PC-9 (cell line): ENCODE measurements around the gene SLC2A9. TPM values are rescaled to one million over a fixed set of nuclear protein-coding genes. Genes with fewer than 3 reads are reported as not detected.

Experiments
- BruUV-seq: library from RNA; stranded (reverse); fragments of 400-500 nt; replicated peaks from 2 replicates; lab custom pipeline; 2021; lab: Mats Ljungman, UMichigan
- CTCF ChIA-PET: fragments of 300-600 bp; sonication (Branson Sonifier 250); formaldehyde crosslinking; loops from one replicate; lab custom pipeline; 2022; ENCODE audit warnings: antibody characterized with exemption; lab: Charles Lee
- POLR2A ChIA-PET: fragments of 300-600 bp; sonication (Branson Sonifier 250); formaldehyde crosslinking; loops from one replicate; lab custom pipeline; 2022; ENCODE audit warnings: antibody characterized with exemption; ENCODE audit not compliant: unreplicated experiment; lab: Charles Lee
- DNase-seq, 2 experiments: peaks; one replicate each; pipeline versions ENCODE4 v3.0.0 to v3.0.0-alpha.2; 2015 to 2022; ENCODE audit warnings: mixed read lengths in 1 of 2
- H2AFZ ChIP-seq: fragments of 200-600 bp; sonication (generic); 2 replicates; pipeline ENCODE4 v1.8.1; 2017; ENCODE audit warnings: antibody characterized with exemption
- H3F3A ChIP-seq: fragments of 200-600 bp; sonication (generic); 2 replicates; pipeline ENCODE4 v1.8.1; 2017; ENCODE audit warnings: antibody characterized with exemption, mild to moderate bottlenecking, low read depth; ENCODE audit not compliant: insufficient read depth
- H3K27ac ChIP-seq: fragments of 200-600 bp; sonication (generic); 2 replicates; pipeline ENCODE4 v1.6.1; 2016; ENCODE audit warnings: mixed run types
- H3K27me3 ChIP-seq: fragments of 200-600 bp; sonication (generic); 2 replicates; pipeline ENCODE4 v1.6.1; 2016; ENCODE audit warnings: low read depth, mixed run types; ENCODE audit not compliant: insufficient read depth
- H3K36me3 ChIP-seq: fragments of 200-600 bp; sonication (generic); 2 replicates; pipeline ENCODE4 v1.6.1; 2016; ENCODE audit warnings: low read depth, mixed run types
- H3K4me1 ChIP-seq: fragments of 200-600 bp; sonication (generic); replicated peaks from 2 replicates; pipeline ENCODE4 v1.6.1; 2016; ENCODE audit warnings: mixed run types; ENCODE audit not compliant: insufficient read depth
- H3K4me2 ChIP-seq: fragments of 200-600 bp; sonication (generic); 2 replicates; pipeline ENCODE4 v1.6.1; 2017; ENCODE audit warnings: mixed run types
- H3K4me3 ChIP-seq: fragments of 200-600 bp; sonication (generic); 2 replicates; pipeline ENCODE4 v1.6.1; 2016; ENCODE audit warnings: mixed run types
- H3K79me2 ChIP-seq: fragments of 200-600 bp; sonication (generic); 2 replicates; pipeline ENCODE4 v1.6.1; 2017; ENCODE audit warnings: low read depth, mixed run types
- H3K9me2 ChIP-seq: fragments of 200-600 bp; sonication (generic); 2 replicates; pipeline ENCODE4 v1.8.1; 2017; ENCODE audit warnings: mild to moderate bottlenecking; ENCODE audit not compliant: insufficient read depth
- H3K9me3 ChIP-seq: fragments of 200-600 bp; sonication (generic); 2 replicates; pipeline ENCODE4 v1.8.1; 2016; ENCODE audit warnings: low read depth; ENCODE audit not compliant: insufficient read depth
- H4K20me1 ChIP-seq: fragments of 200-600 bp; sonication (generic); 2 replicates; pipeline ENCODE4 v1.8.1; 2017; ENCODE audit not compliant: insufficient read depth
- CTCF ChIP-seq: fragments of 200-600 bp; sonication (generic); conservative IDR thresholded peaks from 2 replicates; pipeline ENCODE4 v1.6.1; 2017; ENCODE audit warnings: mixed run types, antibody characterized with exemption, mild to moderate bottlenecking, moderate library complexity
- EZH2 ChIP-seq: fragments of 200-600 bp; sonication (generic); IDR thresholded peaks from 2 replicates; pipeline ENCODE4 v1.8.0; 2017; ENCODE audit warnings: antibody characterized with exemption, low read depth
- intact Hi-C: fragments of 100-400 bp; cut with micrococcal nuclease; formaldehyde crosslinking; loops from one replicate; pipeline ENCODE4 v1.10.0; 2022; ENCODE audit not compliant: unreplicated experiment
- total RNA-seq: library from RNA; stranded (reverse); gene quantifications from 2 replicates; pipeline ENCODE4 v1.2.3, GENCODE V29; 2021

The SLC2A9 gene
- total RNA-seq, 1 experiment from 2014 or later, result 0.28 TPM

DNA sequence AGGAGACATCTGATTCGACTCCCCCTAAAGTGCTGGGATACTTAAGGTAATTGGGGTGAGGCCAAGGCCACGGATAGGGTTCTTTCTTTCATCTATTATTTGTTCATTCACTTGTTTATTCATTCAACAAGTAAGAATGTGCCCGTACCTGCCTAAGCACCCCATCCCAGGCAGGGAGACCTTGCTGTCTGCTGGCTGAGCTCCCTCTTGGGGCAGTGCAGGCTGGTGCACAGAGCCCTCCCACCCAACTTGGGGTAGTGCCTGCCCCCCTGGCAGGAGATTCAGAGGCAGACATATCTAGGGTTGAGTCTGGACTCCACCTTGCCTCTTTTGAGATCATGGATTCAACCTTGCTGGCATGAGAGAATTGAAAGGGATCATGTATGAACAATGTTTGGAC, 144.2 kb downstream of the SLC2A9 start:
- no peaks in the 10 kb centered on the region for H3K36me3 ChIP-seq
- intact Hi-C loops, result no loop called here
- ChIA-PET CTCF (no interaction called here), POLR2A (interaction anchor here (0.6 kb wide), 1 partner anchor 76 kb away, joined by 3 read pairs; no protein-coding TSS in a partner anchor)
- TF ChIP-seq CTCF (no peak), EZH2 (no peak)
- DNase-seq, result no peak
- no TSS peak for BruUV-seq
- no peak overlapping the region for H3K4me2 ChIP-seq
- no peaks in the 10 kb centered on the region for H3K9me2 ChIP-seq
- no peaks in the 10 kb centered on the region for H3K4me1 ChIP-seq
- no peaks in the 10 kb centered on the region for H3K79me2 ChIP-seq
- H2AFZ ChIP-seq, result no peak overlapping the region
- H3K27ac ChIP-seq, result no peak overlapping the region
- H3K4me3 ChIP-seq, result no peak overlapping the region
- H3K27me3 ChIP-seq, result peaks cover 9% of the 10 kb centered on the region; the same call in 1 of the 2 replicates
- no peaks in the 10 kb centered on the region for H3F3A ChIP-seq
- H3K9me3 ChIP-seq, result no peaks in the 10 kb centered on the region
- no peaks in the 10 kb centered on the region for H4K20me1 ChIP-seq

DNA sequence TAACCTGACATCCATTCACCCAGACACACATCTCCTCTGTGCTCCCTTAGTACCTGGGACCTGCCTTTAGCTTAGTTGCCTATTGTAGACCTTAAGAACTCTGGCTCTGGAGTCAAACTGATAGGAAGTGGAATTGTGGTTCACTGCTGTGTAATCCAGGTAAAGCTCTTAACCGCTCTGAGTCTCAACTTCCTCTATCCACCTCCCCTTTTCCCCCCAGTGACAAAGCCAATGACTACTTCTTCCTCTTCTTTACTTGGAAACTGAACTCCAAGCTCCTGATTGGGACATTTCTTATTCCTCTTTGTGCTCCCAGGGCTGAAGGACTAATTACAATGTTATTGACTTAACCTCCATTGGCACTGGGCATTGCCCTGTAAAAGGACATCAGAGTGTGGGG, 145.8 kb downstream of the SLC2A9 start:
- H3K4me3 ChIP-seq, result no peak overlapping the region
- peaks cover 12% of the 10 kb centered on the region; the same call in 1 of the 2 replicates for H3K27me3 ChIP-seq
- H3K27ac ChIP-seq, result no peak overlapping the region
- DNase-seq, result no peak
- no TSS peak for BruUV-seq
- no peaks in the 10 kb centered on the region for H3K4me1 ChIP-seq
- H2AFZ ChIP-seq, result no peak overlapping the region
- H3K9me3 ChIP-seq, result no peaks in the 10 kb centered on the region
- intact Hi-C loops, result no loop called here
- ChIA-PET POLR2A (no interaction called here), CTCF (no interaction called here)
- H3K79me2 ChIP-seq, result no peaks in the 10 kb centered on the region
- no peaks in the 10 kb centered on the region for H3K36me3 ChIP-seq
- H4K20me1 ChIP-seq, result no peaks in the 10 kb centered on the region
- H3K4me2 ChIP-seq, result no peak overlapping the region
- no peaks in the 10 kb centered on the region for H3K9me2 ChIP-seq
- no peak for TF ChIP-seq CTCF
- no peak for TF ChIP-seq EZH2
- H3F3A ChIP-seq, result no peaks in the 10 kb centered on the region

DNA sequence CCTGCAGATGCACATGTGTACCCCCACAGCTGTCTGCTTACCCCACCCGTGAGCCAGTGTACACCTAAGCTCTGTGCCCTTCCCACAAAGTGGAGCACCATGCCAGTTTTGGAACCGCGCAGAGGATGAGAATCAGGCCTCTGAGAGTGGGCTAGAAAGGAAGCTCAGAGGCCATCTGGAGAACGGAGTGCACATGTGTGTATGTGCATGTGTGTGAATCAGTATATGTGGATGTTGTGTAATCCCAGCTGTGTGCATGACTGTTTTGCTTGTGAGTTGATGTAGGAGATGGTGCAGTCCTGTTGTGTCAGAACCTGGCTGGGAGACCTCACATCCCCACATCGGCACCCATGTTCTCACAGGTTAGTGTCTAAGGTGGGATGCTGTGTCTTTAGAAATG, 146.9 kb downstream of the SLC2A9 start:
- ChIA-PET POLR2A (no interaction called here), CTCF (no interaction called here)
- no peak overlapping the region for H3K4me2 ChIP-seq
- intact Hi-C loops, result no loop called here
- peaks cover 23% of the 10 kb centered on the region; the same call in 1 of the 2 replicates for H3K27me3 ChIP-seq
- no peak for DNase-seq
- no peaks in the 10 kb centered on the region for H3K36me3 ChIP-seq
- TF ChIP-seq EZH2 (no peak), CTCF (no peak)
- no peak overlapping the region for H3K27ac ChIP-seq
- H3K9me3 ChIP-seq, result no peaks in the 10 kb centered on the region
- no peaks in the 10 kb centered on the region for H3K79me2 ChIP-seq
- no TSS peak for BruUV-seq
- no peaks in the 10 kb centered on the region for H3K9me2 ChIP-seq
- H3K4me3 ChIP-seq, result no peak overlapping the region
- no peak overlapping the region for H2AFZ ChIP-seq
- H3K4me1 ChIP-seq, result no peaks in the 10 kb centered on the region
- H4K20me1 ChIP-seq, result no peaks in the 10 kb centered on the region
- no peaks in the 10 kb centered on the region for H3F3A ChIP-seq
